CD14-positive monocyte (primary cell): ENCODE data around the gene FRRS1L. TPM values are rescaled to one million over a fixed set of nuclear protein-coding genes. Genes with fewer than 3 reads are reported as not detected.

Source experiments
- DNase-seq, 3 donors: peaks; one replicate each; pipeline ENCODE4 v3.0.0-alpha.2; 2011 to 2022
- H2AFZ ChIP-seq: 2 replicates; pipeline ENCODE4 v1.6.0; 2012; ENCODE audit warnings: mild to moderate bottlenecking, low read depth, low read length, inconsistent platforms; ENCODE audit not compliant: insufficient read depth, poor library complexity, severe bottlenecking
- H3K27ac ChIP-seq, 2 donors: 1 replicate in 1 of 2; 2 replicates in 1 of 2; pipeline ENCODE4 v1.5.1; 2012 to 2013; ENCODE audit warnings: low read length in 2 of 2, control low read depth in 1 of 2, inconsistent platforms in 1 of 2, low read depth in 1 of 2, mild to moderate bottlenecking in 1 of 2
- H3K27me3 ChIP-seq, 2 donors: one replicate each; pipeline versions ENCODE4 v1.6.0 to v1.6.1; 2011 to 2013; ENCODE audit warnings: low read length in 2 of 2; ENCODE audit not compliant: control insufficient read depth in 2 of 2, insufficient read depth in 2 of 2
- H3K36me3 ChIP-seq, 2 donors: replicated peaks in 1 of 2; 1 replicate in 1 of 2; 2 replicates in 1 of 2; pipeline versions ENCODE4 v1.5.1 to v1.6.1; 2012 to 2013; ENCODE audit warnings: low read length in 2 of 2, control low read depth in 1 of 2, inconsistent platforms in 1 of 2, mild to moderate bottlenecking in 1 of 2; ENCODE audit not compliant: insufficient read depth in 2 of 2, control insufficient read depth in 1 of 2
- H3K4me1 ChIP-seq, 2 donors: 1 replicate in 1 of 2; 2 replicates in 1 of 2; pipeline versions ENCODE4 v1.5.1 to v1.6.1; 2012 to 2013; ENCODE audit warnings: low read length in 2 of 2, control low read depth in 1 of 2, inconsistent platforms in 1 of 2, mild to moderate bottlenecking in 1 of 2, moderate library complexity in 1 of 2; ENCODE audit not compliant: insufficient read depth in 2 of 2, control insufficient read depth in 1 of 2
- H3K4me2 ChIP-seq: replicated peaks from 2 replicates; pipeline ENCODE3; 2012; ENCODE audit warnings: low read length, moderate library complexity, mild to moderate bottlenecking; ENCODE audit not compliant: poor library complexity, severe bottlenecking; ENCODE audit errors: extremely low read depth
- H3K4me3 ChIP-seq, 3 experiments: fragments of 200-600 bp in 1 of 3; sonication (generic) in 1 of 3; replicated peaks in 1 of 3; 1 replicate in 2 of 3; 2 replicates in 1 of 3; pipeline ENCODE4 v1.5.1; 2011 to 2013; ENCODE audit warnings: low read length in 3 of 3, mild to moderate bottlenecking in 3 of 3, control low read depth in 2 of 3, low read depth in 2 of 3, inconsistent platforms in 1 of 3, moderate library complexity in 1 of 3
- H3K79me2 ChIP-seq: 2 replicates; pipeline ENCODE4 v1.6.0; 2012; ENCODE audit warnings: mild to moderate bottlenecking, control low read depth, inconsistent platforms, low read length, moderate library complexity; ENCODE audit not compliant: insufficient read depth
- H3K9ac ChIP-seq: 2 replicates; pipeline ENCODE4 v1.6.0; 2017; ENCODE audit warnings: low read length, mild to moderate bottlenecking; ENCODE audit not compliant: insufficient read depth, poor library complexity, severe bottlenecking
- H3K9me3 ChIP-seq, 2 donors: replicated peaks in 1 of 2; 1 replicate in 1 of 2; 2 replicates in 1 of 2; pipeline versions ENCODE4 v1.5.1 to v1.6.1; 2012 to 2013; ENCODE audit warnings: low read length in 2 of 2, control low read depth in 1 of 2; ENCODE audit not compliant: control insufficient read depth in 1 of 2, insufficient read depth in 1 of 2
- H4K20me1 ChIP-seq: 2 replicates; pipeline ENCODE4 v1.6.0; 2012; ENCODE audit warnings: mild to moderate bottlenecking, low read length, control low read depth, moderate library complexity; ENCODE audit not compliant: insufficient read depth
- H3K27ac Mint-ChIP-seq, 7 donors: one replicate each; pipeline ENCODE4 v1.8.0; 2020; ENCODE audit warnings: mild to moderate bottlenecking in 7 of 7, mixed read lengths in 7 of 7, moderate library complexity in 6 of 7, inconsistent platforms in 2 of 7
- H3K27me3 Mint-ChIP-seq, 3 donors: one replicate each; pipeline ENCODE4 v1.8.0; 2021 to 2022; ENCODE audit warnings: low read depth in 3 of 3, mild to moderate bottlenecking in 3 of 3, mixed read lengths in 3 of 3, moderate library complexity in 3 of 3, inconsistent platforms in 1 of 3
- H3K36me3 Mint-ChIP-seq, 2 donors: one replicate each; pipeline ENCODE4 v1.8.0; 2020; ENCODE audit warnings: mixed read lengths in 2 of 2, inconsistent platforms in 1 of 2, mild to moderate bottlenecking in 1 of 2
- H3K4me1 Mint-ChIP-seq: one replicate; pipeline ENCODE4 v1.8.0; 2020; ENCODE audit warnings: mild to moderate bottlenecking, mixed read lengths
- H3K4me3 Mint-ChIP-seq, 2 donors: one replicate each; pipeline ENCODE4 v1.8.0; 2020; ENCODE audit warnings: mild to moderate bottlenecking in 2 of 2, mixed read lengths in 2 of 2, moderate library complexity in 1 of 2
- H3K9me3 Mint-ChIP-seq, 7 donors: one replicate each; pipeline ENCODE4 v1.8.0; 2020 to 2022; ENCODE audit warnings: mixed read lengths in 7 of 7, mild to moderate bottlenecking in 6 of 7, moderate library complexity in 6 of 7, inconsistent platforms in 2 of 7
- CTCF ChIP-seq: fragments of 200-600 bp; IDR thresholded peaks from one replicate; pipeline ENCODE4 v1.8.0; 2022; ENCODE audit warnings: antibody characterized with exemption, mild to moderate bottlenecking
- WGBS: methylation state at CpG from one replicate; pipeline ENCODE4 v1.1.5; 2013; ENCODE audit warnings: missing lambda C conversion rate; ENCODE audit not compliant: insufficient coverage; 5-methylcytosine and 5-hydroxymethylcytosine counted together
- intact Hi-C, 2 donors: fragments of 100-400 bp; cut with micrococcal nuclease; formaldehyde crosslinking; loops; one replicate each; pipeline versions ENCODE4 v1.15.0 to v1.15.1; 2023
- polyA plus RNA-seq, 3 donors: library from polyadenylated mRNA; depleted of rRNA in 1 of 3; unstranded in 2 of 3; stranded (reverse) in 1 of 3; fragments of 300-500 nt in 2 of 3; fragments of >200 nt in 1 of 3; fragmentation: Illumina TruSeq in 2 of 3; gene quantifications; 1 replicate in 2 of 3; 2 replicates in 1 of 3; pipeline ENCODE4 v1.2.3, GENCODE V29; 2012 to 2021

FRRS1L gene
- polyA plus RNA-seq, 3 donors = not detected

DNA sequence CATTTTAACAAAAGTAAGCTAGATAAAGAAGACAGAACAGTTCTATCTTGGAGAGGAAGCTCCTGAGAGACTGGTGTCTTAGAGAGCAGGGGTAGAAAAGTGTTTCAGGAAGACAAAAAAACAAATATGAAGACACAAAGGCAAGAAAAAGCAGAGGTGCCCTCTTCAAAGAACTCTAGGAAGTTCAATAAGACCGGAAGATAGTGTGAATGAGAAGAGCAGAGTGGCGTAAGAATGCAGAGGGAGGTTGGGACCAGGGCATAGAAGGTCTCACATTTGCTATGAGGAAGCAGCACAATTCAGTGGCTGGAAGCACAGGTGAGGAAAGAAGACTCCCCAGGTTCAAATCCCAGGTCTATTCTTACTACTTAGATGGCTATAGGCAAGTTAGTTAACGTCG is 69.9 kb downstream of the FRRS1L start:
- H3K4me3 ChIP-seq = no peak overlapping the region
- no peaks in the 10 kb centered on the region for H3K9me3 Mint-ChIP-seq
- H3K27me3 ChIP-seq = no peaks in the 10 kb centered on the region
- no peak overlapping the region for H3K4me3 Mint-ChIP-seq
- WGBS = no CpG with 5 or more reads among the region's 4 CpGs
- peaks cover 23 to 60% of the 10 kb centered on the region in 2 donors for H3K36me3 ChIP-seq
- H3K36me3 Mint-ChIP-seq = peaks cover 42 to 52% of the 10 kb centered on the region in 2 donors
- intact Hi-C loops = no loop called here
- H3K27me3 Mint-ChIP-seq = no peaks in the 10 kb centered on the region
- H3K9me3 ChIP-seq = no peaks in the 10 kb centered on the region
- H3K4me1 Mint-ChIP-seq = peaks cover 15% of the 10 kb centered on the region
- H3K4me1 ChIP-seq = peaks cover 0 to 3% of the 10 kb centered on the region in 2 donors
- no peak overlapping the region for H2AFZ ChIP-seq
- H4K20me1 ChIP-seq = peaks cover 58% of the 10 kb centered on the region
- no peak overlapping the region for H3K27ac ChIP-seq
- H3K4me2 ChIP-seq = no peak overlapping the region
- TF ChIP-seq CTCF = no peak
- DNase-seq = no peak
- H3K79me2 ChIP-seq = peaks cover 73% of the 10 kb centered on the region
- no peak overlapping the region for H3K27ac Mint-ChIP-seq
- no peak overlapping the region for H3K9ac ChIP-seq

DNA sequence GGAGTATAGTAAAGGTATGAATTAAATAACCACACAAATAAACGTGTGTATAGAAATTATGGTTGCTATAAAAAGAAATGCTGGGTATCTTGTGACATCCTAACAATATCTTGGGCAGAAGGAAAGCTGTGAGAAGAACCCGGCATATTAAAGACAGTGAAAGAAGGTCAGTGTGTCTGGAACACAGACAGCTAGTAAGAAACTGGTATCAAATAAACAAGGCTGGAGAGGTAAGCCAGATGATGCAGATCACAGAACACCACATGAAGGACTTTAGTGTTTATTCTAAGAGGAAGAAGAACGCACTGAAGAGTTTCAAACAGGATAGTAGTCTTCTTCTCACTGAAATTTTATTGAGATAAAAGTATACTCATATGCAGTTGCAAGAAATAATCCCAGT is 71.7 kb downstream of the FRRS1L start:
- Mint-ChIP-seq H3K36me3 (peaks cover 54 to 65% of the 10 kb centered on the region in 2 donors), H3K27me3 (no peaks in the 10 kb centered on the region), H3K4me3 (no peak overlapping the region), H3K4me1 (peaks cover 10% of the 10 kb centered on the region), H3K27ac (no peak overlapping the region), H3K9me3 (no peaks in the 10 kb centered on the region)
- no peak for DNase-seq
- Histone ChIP-seq H3K27me3 (no peaks in the 10 kb centered on the region), H3K9ac (no peak overlapping the region), H3K36me3 (peaks cover 26 to 72% of the 10 kb centered on the region in 2 donors), H3K27ac (no peak overlapping the region), H3K4me1 (no peaks in the 10 kb centered on the region), H3K79me2 (peaks cover 58% of the 10 kb centered on the region), H3K4me3 (no peak overlapping the region), H3K9me3 (no peaks in the 10 kb centered on the region), H2AFZ (no peak overlapping the region), H3K4me2 (no peak overlapping the region), H4K20me1 (peaks cover 49% of the 10 kb centered on the region)
- intact Hi-C loops = no loop called here
- no peak for TF ChIP-seq CTCF
- no CpG with 5 or more reads among the region's 3 CpGs for WGBS
